Activated CD4-positive, alpha-beta T cell treated with anti-CD3 and anti-CD28 coated beads for 36 hours (primary cell): Measurements from ENCODE around the gene NCKIPSD. TPM values are rescaled to one million over a fixed set of nuclear protein-coding genes. Genes with fewer than 3 reads are reported as not detected.
"Not testable (repeated sequence)": the region's sequence is repeated elsewhere in the genome, so short reads cannot be mapped to it uniquely, and the experiment has no call there.

Experiments
- ATAC-seq: fragments of 200-7000 bp; cut with Tn5 transposase; one replicate; pipeline ENCODE4 v1.10.0; 2021; ENCODE audit warnings: mild to moderate bottlenecking, moderate library complexity
- CTCF ChIA-PET: fragments of 350-600 bp; sonication (Branson Sonifier 250); formaldehyde crosslinking; loops from one replicate; lab custom pipeline; 2021; ENCODE audit warnings: antibody characterized with exemption; lab: Charles Lee
- POLR2A ChIA-PET: fragments of 350-600 bp; sonication (Branson Sonifier 250); formaldehyde crosslinking; loops from one replicate; lab custom pipeline; 2021; ENCODE audit warnings: antibody characterized with exemption, inconsistent platforms; lab: Charles Lee
- DNase-seq: peaks from one replicate; pipeline ENCODE4 v3.0.0-alpha.2; 2020
- H3K27ac Mint-ChIP-seq: one replicate; pipeline ENCODE4 v1.8.0; 2021; ENCODE audit warnings: mixed read lengths
- H3K27me3 Mint-ChIP-seq: one replicate; pipeline ENCODE4 v1.8.0; 2021; ENCODE audit warnings: mixed read lengths
- H3K36me3 Mint-ChIP-seq: one replicate; pipeline ENCODE4 v1.8.0; 2021; ENCODE audit warnings: low read depth, mixed read lengths
- H3K4me1 Mint-ChIP-seq: one replicate; pipeline ENCODE4 v1.8.0; 2021; ENCODE audit warnings: mixed read lengths
- H3K4me3 Mint-ChIP-seq: one replicate; pipeline ENCODE4 v1.8.0; 2021; ENCODE audit warnings: mild to moderate bottlenecking, moderate library complexity, mixed read lengths
- H3K9me3 Mint-ChIP-seq: one replicate; pipeline ENCODE4 v1.8.0; 2021; ENCODE audit warnings: low read depth, mixed read lengths
- intact Hi-C, 2 experiments: fragments of 100-400 bp; cut with DNase I in 1 of 2; cut with micrococcal nuclease in 1 of 2; formaldehyde crosslinking; loops; one replicate each; pipeline versions ENCODE4 v1.14.2 to v1.15.1; 2022 to 2024; cut with DNase I, micrococcal nuclease
- total RNA-seq, 2 experiments: library from RNA; stranded (reverse); gene quantifications; one replicate each; pipeline ENCODE4 v1.2.3, GENCODE V29; 2021

Gene NCKIPSD
- 10 to 100 TPM; 61.0 to 67.3 TPM for total RNA-seq

- ATAC-seq = peak; percentile 94
- intact Hi-C loops = loop anchor here (1.0 to 2.0 kb wide), 10 partner anchors 22 to 784 kb away; partner anchors contain the start of genes IP6K2 (in 2 of the 2), DAG1 (in 1 of the 2), PRKAR2A (in 1 of the 2) and SLC26A6 (in 1 of the 2)
- DNase-seq = peak; percentile 96
- Mint-ChIP-seq H3K27me3 (no peaks in the 10 kb centered on the region), H3K4me1 (peaks cover 16% of the 10 kb centered on the region), H3K4me3 (peak within 1 kb of the TSS; percentile 82), H3K27ac (peak within 1 kb of the TSS; percentile 68), H3K36me3 (peaks cover 39% of the 10 kb centered on the region), H3K9me3 (no peaks in the 10 kb centered on the region)
- ChIA-PET CTCF (interaction anchor here (0.5 to 2.2 kb wide), 13 partner anchors 12 to 874 kb away, joined by 3 to 10 read pairs (median 4); partner anchors contain the start of genes IP6K2 and NDUFAF3), POLR2A (interaction anchor here (0.5 to 1.0 kb wide), 3 partner anchors 24 to 73 kb away, joined by 3 to 7 read pairs (median 3); partner anchors contain the start of gene IP6K2)
Measured at GRCh38 chr3:48685603-48686511, at the start of gene NCKIPSD. TSS of gene NCKIPSD (minus strand) at chr3:48685915. CDS start at chr3:48685807, 108 bp downstream.

GRCh38 chr3:48735075-48735767 lies 49.5 kb upstream of the NCKIPSD start:
- H3K9me3 Mint-ChIP-seq, H3K27me3 Mint-ChIP-seq, intact Hi-C loops, H3K27ac Mint-ChIP-seq, DNase-seq, POLR2A ChIA-PET, H3K4me3 Mint-ChIP-seq, H3K36me3 Mint-ChIP-seq, H3K4me1 Mint-ChIP-seq, ATAC-seq: not testable (repeated sequence)
- CTCF ChIA-PET = interaction anchor here (0.8 to 2.0 kb wide), 4 partner anchors 20 to 706 kb away, joined by 4 to 5 read pairs (median 4); no protein-coding TSS in a partner anchor

- H3K9me3 Mint-ChIP-seq, H3K4me3 Mint-ChIP-seq, DNase-seq, H3K36me3 Mint-ChIP-seq, CTCF ChIA-PET, intact Hi-C loops, H3K27ac Mint-ChIP-seq, H3K4me1 Mint-ChIP-seq, H3K27me3 Mint-ChIP-seq, POLR2A ChIA-PET, ATAC-seq: not testable (repeated sequence)
Measured at GRCh38 chr3:48734541-48734940, 48.8 kb upstream of the NCKIPSD start.

- H3K36me3 Mint-ChIP-seq, POLR2A ChIA-PET, intact Hi-C loops, CTCF ChIA-PET, H3K4me1 Mint-ChIP-seq, H3K9me3 Mint-ChIP-seq, DNase-seq, H3K27ac Mint-ChIP-seq, ATAC-seq, H3K4me3 Mint-ChIP-seq, H3K27me3 Mint-ChIP-seq: not testable (repeated sequence)
Measured at GRCh38 chr3:48733752-48734518, 48.2 kb upstream of the NCKIPSD start.

- H3K4me3 Mint-ChIP-seq = no peak overlapping the region
- DNase-seq (no peak), ATAC-seq (no peak)
- H3K9me3 Mint-ChIP-seq = no peaks in the 10 kb centered on the region
- no peaks in the 10 kb centered on the region for H3K36me3 Mint-ChIP-seq
- H3K4me1 Mint-ChIP-seq = no peaks in the 10 kb centered on the region
- CTCF ChIA-PET = no interaction called here
- POLR2A ChIA-PET = no interaction called here
- intact Hi-C loops = no loop called here
- H3K27ac Mint-ChIP-seq = no peak overlapping the region
- no peaks in the 10 kb centered on the region for H3K27me3 Mint-ChIP-seq
Measured at GRCh38 chr3:48727511-48727910, 41.8 kb upstream of the NCKIPSD start.

GRCh38 chr3:48725185-48725855 lies 39.6 kb upstream of the NCKIPSD start:
- H3K4me3 Mint-ChIP-seq, H3K27ac Mint-ChIP-seq, intact Hi-C loops, CTCF ChIA-PET, POLR2A ChIA-PET, DNase-seq, H3K27me3 Mint-ChIP-seq, H3K9me3 Mint-ChIP-seq, ATAC-seq, H3K36me3 Mint-ChIP-seq, H3K4me1 Mint-ChIP-seq: not testable (repeated sequence)

- no peak overlapping the region for H3K27ac Mint-ChIP-seq
- POLR2A ChIA-PET = no interaction called here
- no peaks in the 10 kb centered on the region for H3K9me3 Mint-ChIP-seq
- no peak for ATAC-seq
- no peaks in the 10 kb centered on the region for H3K27me3 Mint-ChIP-seq
- no peaks in the 10 kb centered on the region for H3K36me3 Mint-ChIP-seq
- H3K4me1 Mint-ChIP-seq = no peaks in the 10 kb centered on the region
- intact Hi-C loops = no loop called here
- no peak for DNase-seq
- CTCF ChIA-PET = no interaction called here
- no peak overlapping the region for H3K4me3 Mint-ChIP-seq
Measured at GRCh38 chr3:48723725-48724124, 38.0 kb upstream of the NCKIPSD start.

GRCh38 chr3:48723293-48723692 lies 37.6 kb upstream of the NCKIPSD start:
- H3K36me3 Mint-ChIP-seq, H3K4me1 Mint-ChIP-seq, H3K27me3 Mint-ChIP-seq, POLR2A ChIA-PET, intact Hi-C loops, CTCF ChIA-PET, ATAC-seq, DNase-seq, H3K9me3 Mint-ChIP-seq, H3K27ac Mint-ChIP-seq, H3K4me3 Mint-ChIP-seq: not testable (repeated sequence)

- peak; percentile 100 for ATAC-seq
- Mint-ChIP-seq H3K9me3 (no peaks in the 10 kb centered on the region), H3K36me3 (peaks cover 27% of the 10 kb centered on the region), H3K27ac (peak within 1 kb of the TSS; percentile 97), H3K4me1 (peaks cover 31% of the 10 kb centered on the region), H3K4me3 (peak within 1 kb of the TSS; percentile 97), H3K27me3 (no peaks in the 10 kb centered on the region)
- peak; percentile 99 for DNase-seq
- ChIA-PET CTCF (interaction anchor here (0.6 to 1.9 kb wide), 10 partner anchors 10 to 290 kb away, joined by 3 to 10 read pairs (median 4); partner anchors contain the start of genes NCKIPSD and WDR6), POLR2A (interaction anchor here (0.6 to 1.6 kb wide), 11 partner anchors 11 to 1553 kb away, joined by 3 to 6 read pairs (median 4); partner anchors contain the start of genes IMPDH2, PFKFB4, QRICH1 and SETD2)
- intact Hi-C loops = loop anchor here (1.0 to 5.0 kb wide), 19 partner anchors 30 to 1555 kb away; partner anchors contain the start of genes ARIH2 (in 1 of the 2), ATRIP (in 1 of the 2), CDC25A (in 1 of the 2) and GMPPB (in 1 of the 2)
Measured at GRCh38 chr3:48716982-48717746, 31.4 kb upstream of the NCKIPSD start, which contains the start of gene IP6K2. TSS of gene IP6K2 (minus strand) at chr3:48717221. CDS start at chr3:48695291, 21,930 bp downstream.
